Activated effector memory CD4-positive, alpha-beta T cell treated with Interleukin-2 at 50 U/mL for 16 hours (primary cell): ENCODE data around the gene SGPL1.
"Not testable (repeated sequence)": the region's sequence is repeated elsewhere in the genome, so short reads cannot be mapped to it uniquely, and the experiment has no call there.

ENCODE experiments used
- DNase-seq: peaks from one replicate; pipeline ENCODE4 v3.0.0-alpha.2; 2020

SGPL1 gene, protein sequence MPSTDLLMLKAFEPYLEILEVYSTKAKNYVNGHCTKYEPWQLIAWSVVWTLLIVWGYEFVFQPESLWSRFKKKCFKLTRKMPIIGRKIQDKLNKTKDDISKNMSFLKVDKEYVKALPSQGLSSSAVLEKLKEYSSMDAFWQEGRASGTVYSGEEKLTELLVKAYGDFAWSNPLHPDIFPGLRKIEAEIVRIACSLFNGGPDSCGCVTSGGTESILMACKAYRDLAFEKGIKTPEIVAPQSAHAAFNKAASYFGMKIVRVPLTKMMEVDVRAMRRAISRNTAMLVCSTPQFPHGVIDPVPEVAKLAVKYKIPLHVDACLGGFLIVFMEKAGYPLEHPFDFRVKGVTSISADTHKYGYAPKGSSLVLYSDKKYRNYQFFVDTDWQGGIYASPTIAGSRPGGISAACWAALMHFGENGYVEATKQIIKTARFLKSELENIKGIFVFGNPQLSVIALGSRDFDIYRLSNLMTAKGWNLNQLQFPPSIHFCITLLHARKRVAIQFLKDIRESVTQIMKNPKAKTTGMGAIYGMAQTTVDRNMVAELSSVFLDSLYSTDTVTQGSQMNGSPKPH

DNA sequence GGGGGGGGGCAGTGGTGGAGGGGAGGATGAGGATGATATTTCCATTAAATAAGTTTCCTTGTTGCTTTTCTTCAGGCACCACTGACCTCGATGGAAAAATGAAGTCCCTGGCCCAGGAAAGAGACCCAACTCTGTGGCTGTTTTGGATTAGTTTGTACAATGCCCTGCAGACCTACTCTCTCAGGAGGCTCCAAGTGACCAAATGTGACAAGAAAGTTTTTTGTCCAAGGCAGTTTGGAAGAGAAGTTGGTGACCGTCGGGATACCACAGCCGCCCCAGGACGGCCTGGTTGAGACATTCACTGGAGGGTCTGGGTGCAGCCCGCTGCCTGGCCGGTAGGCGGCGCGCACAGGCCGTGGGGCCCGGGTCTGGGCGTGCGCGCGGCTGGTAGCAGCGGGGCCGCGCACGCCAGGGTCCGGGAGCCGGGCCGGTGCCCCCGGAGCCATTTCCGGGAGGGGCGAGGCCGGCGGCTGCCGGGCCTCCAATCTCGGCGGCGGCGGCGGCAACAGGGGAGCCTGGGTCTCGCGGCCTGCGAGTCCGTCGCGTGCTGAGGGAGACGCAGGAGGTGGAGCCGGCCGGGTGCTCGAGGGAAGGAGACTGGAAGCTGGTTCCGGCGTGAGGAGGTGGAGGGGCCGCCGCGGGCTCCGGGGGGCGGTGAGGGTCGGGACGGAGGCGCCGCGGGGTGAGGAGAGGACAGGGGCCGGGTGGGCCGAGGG lies at the start of gene SGPL1:
TSS of gene SGPL1 (plus strand) at position 445 of the 716 bp plus-strand sequence. CDS start 906 bp downstream, outside the sequence.
- peak; percentile 77 for DNase-seq

DNA sequence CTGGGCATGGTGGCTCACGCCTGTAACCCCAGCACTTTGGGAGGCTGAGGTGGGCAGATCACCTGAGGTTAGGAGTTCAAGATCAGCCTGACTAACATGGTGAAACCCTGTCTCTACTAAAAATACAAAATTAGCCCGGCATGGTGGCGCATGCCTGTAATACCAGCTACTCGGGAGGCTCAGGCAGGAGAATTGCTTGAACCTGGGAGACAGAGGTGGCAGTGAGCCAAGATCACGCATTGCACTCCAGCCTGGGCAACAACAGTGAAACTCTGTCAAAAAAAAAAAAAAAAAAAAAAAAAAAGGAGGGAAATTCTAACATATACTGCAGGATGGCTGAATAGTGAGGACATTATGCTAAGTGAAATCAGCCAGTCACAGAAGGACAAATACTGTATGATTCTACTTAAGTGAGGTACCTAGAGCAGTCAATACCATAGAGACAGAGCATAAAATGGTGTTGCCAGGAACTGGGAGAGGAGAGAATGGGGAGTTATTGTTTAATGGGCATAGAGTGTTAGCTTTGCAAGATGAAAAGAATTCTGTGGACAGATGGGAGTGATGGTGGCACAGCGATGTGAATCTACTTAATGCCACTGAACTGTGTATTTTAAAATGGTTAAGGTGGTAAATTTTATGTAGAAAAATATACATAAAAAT lies 47.6 kb upstream of the SGPL1 start:
- DNase-seq, result not testable (repeated sequence)

DNA sequence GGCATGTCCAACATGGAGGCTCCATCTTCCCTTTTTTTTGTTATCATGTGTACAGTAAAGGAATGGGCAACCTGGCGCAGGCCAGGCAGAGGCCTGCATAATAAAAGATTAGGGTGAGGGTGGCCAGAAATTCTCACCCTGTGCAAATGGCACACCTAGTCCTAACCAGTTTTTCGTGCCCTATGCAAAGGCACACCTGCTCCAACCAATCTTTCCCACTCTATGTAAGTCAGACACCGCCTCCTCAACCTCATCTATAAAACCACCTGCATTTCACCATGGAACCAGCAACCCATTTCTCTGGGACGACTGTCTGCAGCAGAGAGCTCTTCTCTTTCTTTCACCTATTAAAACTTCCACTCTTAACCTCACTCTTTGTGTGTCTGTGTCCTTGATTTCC lies 46.6 kb upstream of the SGPL1 start:
- DNase-seq, result no peak

DNA sequence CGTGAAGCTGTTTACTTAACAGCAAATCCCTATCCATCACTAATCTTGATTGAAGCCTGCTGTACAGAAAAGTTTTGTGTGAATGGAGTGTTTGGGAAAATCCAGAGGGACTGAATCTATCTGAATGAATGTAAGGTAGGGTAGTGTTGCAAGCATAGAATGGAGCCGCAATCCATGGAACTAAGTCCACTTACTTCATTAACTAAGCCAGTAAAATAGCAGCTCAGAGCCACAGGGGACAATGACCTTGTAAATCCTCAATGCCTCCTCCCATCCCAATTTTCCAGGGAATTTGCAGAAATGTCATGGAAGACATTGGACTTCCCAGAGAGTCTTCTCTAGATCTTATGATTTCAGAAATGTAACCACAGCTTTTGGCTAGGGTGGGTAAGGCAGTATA lies 45.7 kb upstream of the SGPL1 start:
- no peak for DNase-seq

DNA sequence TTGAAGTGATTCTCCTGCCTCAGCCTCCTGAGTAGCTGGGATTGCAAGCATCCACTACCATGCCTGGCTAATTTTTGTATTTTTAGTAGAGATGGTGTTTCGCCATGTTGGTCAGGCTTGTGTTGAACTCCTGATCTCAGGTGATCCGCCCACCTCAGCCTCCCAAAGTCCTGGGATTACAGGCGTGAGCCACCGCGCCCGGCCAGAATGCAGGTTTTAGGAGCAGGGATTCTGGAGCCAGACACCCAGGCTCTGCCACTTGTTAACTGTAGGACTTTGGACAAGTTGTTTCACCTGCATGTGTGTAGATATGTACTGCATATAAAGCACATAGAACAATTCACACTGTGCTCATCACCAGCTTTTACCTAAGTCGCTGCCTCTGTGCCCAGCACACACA lies 45.2 kb upstream of the SGPL1 start:
- not testable (repeated sequence) for DNase-seq

DNA sequence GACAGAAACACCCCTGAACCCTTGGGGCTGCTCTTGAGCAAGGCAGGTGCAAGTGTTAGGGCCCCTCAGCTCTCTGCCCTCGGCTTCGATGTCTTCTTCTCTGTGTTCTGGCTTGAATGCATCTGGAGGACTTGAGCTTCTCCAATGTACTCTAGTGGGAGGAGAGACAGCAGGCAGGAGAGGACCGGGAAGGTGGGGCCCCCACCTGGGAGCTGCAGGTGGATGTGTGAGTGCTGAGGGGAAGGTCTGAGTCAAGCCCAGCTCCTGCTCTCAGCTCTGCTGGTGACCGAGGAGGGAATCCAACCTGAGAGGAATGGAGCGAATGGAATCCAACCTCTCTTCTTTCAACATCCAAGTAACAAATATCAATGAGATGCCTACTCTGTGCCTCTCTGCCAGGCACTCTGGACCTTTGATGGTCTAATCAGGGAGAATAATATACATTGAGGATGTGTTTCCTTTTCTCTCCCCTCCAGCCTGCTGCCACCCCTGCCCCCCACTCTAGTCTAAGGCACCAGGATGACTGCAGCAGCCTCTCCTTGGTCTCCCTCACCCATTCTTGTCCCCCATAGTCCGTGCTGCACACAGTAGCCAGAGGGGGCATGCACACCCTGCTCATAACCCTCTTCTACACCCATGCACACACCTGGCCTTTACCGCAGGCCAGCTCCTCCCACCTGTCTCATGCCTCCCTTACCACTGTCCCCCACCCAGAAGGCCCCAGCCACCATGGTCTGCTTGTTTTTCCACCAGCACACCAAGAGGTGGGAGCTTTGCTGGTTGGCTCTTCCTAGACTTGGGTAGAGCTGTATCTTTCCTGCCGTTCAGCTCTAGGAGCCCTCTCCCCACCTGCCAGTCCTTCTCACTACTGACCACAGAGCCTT lies 44.2 kb upstream of the SGPL1 start:
- no peak for DNase-seq

DNA sequence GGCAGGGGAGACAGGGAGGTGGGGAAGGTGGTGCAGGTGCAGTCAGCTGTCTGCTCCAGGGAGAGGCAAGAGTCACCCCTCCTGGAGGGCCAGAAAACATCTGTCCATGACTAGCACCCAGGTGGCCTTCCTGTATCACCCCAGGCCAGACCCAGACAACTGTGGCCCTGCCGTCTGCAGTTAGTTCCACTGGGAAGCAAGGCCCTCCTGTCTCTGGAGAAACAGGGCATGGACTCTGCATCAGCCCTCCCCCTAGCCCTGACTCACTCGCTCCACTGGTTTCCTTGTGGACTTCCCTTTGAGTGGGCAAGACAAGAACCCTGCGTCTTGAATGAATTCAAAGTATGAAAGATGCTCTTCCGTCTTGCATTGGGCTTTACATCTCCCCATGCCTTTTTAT lies 43.1 kb upstream of the SGPL1 start:
- DNase-seq, result no peak

DNA sequence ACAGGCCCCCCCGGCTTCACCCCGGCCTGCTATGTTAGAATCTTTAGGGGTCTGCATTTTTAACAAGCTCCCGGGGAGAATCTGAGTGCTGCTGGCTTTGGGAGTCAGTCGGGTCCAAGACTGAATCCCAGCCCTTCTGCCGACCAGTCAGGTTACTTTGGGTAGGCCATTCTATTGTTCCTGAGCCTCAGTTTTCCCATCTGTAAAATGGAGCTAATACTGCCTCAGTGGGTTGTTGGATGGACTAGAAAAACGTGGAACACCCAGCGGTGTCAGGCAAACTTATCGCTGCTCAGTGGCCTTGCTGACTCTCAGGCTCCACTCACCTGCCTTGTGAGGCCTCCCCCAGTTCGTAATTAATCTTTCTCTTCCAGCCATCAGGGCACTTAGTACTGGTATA lies 42.3 kb upstream of the SGPL1 start:
- no peak for DNase-seq

DNA sequence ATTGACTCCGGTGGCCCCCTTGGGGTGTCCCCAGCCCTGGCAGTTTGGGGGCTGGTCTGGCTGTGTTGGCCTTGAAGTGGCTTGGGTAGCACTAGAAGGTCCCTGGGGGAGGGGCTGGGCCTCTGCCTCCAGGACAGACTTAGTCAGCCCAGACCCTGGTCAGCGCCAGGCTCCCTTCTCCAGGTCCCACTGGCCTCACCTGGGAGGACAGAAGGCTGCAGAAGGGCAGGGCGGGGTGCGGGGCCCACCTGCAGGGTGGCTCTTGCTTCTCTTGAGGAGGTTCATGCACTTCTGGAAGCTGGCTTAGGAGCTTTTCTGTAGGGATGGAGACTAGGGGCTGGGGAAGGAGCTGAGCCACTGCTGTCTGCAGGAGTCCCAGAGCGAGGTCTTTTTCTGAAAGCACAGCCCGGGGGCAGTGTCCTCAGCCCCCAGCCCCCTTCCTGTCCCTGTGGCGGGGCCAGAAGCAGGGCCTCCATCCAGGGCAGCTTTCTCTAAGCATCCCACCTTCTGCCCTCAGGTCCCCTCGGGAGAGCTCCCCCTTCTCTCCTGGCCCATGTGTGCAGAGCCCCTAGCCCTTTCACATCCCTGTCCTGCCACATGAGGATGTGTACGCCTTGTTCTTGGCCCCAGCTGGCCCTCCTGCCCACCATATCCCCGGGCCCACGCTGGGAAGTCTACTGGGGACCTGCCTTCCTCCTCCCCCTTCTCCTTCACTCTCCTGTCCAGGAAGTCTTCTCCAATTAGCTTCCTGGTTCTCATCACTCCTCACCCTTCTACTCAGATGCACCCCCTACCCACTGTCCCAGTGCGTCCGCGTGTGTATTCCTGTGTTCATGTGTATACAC lies 41.6 kb upstream of the SGPL1 start:
- DNase-seq, result no peak

DNA sequence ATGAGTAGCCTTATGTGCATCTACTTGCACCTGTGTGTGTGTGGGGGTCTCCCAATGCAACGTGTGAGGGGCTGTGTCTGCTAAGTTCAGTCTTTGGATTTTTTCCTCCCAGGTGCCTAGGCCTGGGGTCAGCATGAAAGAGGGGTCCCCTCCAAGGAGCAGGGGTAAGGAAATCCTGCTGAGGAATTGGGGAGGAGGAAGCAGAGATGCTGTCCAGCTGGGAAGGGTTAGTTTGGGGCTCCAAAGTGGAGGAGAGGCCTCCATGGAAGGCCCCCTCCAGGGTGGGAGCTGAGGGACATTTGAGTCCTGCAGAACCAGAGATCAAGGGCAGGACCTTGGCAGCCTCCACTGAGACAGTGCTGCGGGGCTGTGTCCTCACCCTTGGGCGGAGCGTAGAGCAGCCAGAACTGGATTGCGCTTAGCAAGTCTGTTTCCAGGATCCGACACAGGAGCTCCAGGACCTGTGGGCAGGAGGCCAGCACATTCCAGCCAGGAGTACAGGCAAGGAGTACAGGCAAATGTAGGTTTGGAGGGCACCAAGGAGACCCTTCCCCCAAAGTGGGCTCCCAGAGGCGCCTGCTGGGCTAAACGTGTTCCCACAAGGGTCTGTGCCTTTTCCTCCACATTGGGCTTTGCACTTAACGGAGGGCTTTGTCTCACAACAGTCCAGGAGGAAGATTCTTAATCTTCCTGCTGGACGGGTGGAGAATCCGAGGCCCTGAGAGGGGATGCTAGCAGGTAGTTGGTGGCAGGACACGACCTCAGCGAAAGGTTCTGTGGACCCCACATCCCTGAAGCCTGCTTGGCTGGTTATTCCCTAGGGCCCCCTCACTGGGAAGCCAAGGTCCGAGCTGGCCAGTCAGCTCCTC lies 40.7 kb upstream of the SGPL1 start:
- DNase-seq, result no peak

DNA sequence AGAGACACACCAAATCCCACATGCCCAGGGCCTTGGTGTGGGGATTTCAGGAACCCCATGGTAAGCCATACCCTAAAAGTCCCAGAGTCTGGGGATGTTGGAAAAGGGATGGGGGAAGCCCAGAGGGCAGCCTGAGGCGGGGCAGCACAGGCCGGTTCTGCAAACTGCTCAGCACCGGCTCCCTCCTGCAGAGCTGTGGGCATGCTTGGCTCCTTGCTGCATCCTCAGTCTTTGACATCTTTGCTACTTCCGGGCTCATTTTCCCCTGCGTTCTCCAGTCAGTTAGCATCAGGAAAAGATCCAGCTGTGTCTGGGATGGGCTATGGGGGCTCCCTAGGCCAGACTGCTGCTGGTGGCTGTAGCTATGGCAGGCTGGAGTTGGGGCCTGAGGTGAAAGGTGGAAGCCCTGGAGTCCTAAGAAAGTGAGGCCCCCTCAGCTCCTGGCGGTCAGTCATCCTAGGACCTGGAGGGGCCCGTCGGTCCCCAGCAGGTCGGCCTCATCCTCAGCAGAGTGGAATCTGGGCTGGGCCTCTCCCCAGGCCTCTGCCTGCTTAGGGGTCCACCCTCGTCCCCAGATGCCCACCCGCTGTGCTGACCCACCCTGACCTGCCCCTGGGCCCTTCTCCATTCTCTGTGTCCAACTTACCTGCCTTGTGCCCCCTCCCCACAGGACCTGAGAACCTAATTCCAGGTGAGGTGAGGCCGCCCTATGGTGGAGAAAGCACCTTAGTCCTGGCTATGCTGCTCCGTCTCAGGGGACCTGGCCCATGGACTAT lies 39.9 kb upstream of the SGPL1 start:
- DNase-seq, result no peak

DNA sequence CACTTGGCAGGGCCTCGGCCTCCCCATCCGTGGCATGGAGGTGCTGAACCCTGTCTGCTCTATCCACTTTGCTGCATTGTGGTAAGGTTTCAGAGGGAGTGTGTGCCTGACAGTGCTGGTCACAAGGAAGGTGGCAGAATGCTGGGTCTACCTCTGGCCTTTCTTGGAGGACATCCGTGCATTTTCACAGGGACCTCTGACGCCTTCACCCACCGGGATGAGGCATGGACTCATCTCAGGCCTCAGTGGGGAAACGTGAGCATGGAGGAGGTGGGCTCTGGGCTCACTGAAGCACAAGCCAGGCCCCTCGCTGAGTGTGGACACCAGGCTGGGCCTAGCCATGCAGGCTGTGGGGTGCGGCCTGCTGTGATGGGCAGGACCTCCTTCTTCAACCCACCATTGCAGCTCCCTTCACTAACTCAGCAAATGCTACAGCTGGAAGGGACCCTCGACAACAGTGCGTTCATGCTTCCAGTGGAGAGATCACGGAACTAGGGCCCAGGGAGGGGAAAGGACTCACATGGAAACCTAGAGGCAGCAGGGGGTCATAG lies 39.2 kb upstream of the SGPL1 start:
- no peak for DNase-seq

DNA sequence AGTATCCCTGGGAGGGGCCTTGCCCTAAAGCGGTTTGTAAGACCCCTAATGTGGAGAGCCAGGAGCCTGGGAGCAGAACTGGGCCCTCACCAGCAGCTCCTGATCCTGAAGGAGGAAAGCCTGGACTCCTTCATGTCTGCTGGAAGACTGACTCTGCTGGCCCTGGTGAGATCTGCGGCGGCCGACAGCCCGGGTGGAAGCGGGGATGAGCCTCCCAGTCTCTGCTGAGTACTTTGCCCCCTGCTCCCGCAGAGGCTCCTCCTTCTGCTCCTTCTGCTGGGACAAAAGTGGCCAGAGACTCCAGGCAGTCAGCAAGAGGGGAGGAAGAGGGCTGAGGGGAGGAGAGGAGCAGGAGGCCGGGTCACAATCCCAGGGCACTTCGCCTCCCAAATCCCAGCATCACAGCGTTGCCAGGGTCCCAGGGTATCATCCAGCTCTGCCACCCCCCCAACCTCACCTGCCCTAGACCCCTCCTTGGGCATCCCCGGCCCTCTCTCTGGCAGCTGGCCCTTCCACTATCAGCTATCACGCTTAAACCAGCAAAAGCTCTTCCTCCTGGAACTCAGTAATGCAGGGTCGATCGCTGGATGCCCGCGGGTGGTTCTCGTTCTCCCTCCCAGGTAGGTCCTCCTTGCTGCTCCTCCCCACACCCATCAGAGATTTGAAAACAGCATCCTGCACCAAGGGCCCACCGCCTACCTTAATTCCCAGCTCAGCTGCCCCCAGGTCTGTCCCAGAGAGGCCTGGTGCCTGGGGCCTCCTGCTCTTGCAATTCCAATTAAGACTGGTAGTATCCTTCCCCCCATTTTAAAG lies 38.5 kb upstream of the SGPL1 start:
- no peak for DNase-seq

DNA sequence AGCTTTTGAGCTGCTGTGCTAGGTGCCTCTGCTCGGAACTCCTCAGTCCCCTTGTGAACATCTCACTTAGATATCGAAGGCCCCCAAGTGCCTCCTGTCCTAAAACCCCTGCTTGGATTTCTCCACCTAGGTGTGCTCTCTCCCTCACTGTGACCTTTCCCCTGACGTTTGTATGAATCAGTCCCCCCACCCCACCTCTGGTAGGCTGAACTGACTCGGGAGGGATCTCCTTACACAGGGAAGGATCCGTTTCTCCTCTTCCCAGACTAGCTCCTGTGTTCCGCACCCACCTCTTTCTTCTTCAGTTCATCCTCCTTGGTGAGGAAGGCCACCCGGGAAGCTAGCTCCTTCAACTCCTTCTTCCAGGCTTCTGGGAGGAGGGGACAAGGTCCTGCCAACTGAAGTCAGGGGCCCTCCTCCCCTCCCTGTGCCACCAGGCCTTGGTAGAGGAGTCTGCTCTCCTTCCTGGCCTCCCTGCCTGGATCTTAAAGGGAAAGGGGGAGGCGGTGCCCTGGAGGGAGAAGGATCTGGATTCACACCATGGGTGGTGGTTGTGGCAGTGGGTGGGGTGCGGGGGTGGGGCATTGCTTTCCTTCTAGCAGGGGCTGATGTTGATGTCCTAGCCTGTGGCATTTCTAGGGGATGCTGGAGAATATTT lies 37.4 kb upstream of the SGPL1 start:
- no peak for DNase-seq

DNA sequence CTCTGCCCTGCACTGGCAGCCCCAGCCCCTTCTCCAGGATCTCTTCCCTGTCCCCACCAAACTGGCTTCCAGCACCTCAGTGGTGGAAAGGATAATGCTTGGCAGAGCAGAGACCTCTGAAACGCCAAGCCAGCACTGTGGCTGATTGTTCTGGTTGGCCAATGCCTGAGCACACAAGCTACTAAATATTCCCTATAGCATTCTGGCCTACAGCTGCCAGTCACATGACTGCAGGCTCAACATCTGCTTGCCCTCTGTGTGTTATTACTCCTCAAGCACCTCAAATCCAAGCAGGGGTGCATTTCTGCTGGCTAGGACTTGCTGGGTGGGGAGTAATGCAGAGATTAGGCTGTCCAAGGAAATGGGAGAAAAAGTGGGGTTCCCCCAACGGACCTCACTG lies 36.7 kb upstream of the SGPL1 start:
- no peak for DNase-seq

DNA sequence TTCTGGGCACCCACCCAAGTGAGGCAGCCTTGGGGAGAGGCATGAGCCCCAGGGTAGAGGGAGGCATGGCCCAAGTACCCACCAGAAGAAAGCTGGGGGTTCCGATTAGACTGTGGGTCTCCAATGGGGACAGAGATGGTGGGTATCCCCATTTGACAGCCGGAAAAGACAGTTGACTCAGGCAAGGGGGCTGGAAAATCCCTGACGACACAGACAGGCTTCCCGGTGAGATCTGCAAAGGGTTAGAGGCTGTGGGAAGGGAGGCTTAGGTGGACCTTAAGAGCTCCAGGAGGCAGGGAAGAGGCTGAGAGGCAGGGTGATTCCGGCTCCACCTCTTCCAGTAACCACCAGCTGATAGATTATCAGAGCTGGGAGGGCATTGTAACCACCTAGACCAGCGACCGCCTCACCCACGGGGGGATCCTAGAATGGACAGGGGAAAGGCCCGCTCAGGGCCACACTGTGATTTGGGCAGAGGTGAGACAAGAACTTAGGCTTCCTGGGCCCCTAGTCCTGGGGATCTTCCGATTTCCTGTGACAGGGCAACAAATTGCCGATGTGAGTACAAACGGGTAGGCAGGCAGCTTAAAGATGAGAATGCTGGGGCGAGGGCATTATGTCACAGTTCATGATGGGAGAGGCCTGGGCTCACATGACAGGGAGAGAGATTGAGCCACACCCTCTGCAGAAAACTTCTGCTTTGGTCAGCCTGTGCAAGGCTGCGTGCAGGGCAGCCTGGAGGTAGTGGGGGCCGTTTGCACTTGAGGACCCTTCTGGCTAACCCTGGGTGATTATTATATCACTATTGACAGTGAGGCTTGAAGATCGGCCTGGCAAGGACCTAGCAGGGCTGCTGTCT lies 36.0 kb upstream of the SGPL1 start:
- DNase-seq, result no peak

DNA sequence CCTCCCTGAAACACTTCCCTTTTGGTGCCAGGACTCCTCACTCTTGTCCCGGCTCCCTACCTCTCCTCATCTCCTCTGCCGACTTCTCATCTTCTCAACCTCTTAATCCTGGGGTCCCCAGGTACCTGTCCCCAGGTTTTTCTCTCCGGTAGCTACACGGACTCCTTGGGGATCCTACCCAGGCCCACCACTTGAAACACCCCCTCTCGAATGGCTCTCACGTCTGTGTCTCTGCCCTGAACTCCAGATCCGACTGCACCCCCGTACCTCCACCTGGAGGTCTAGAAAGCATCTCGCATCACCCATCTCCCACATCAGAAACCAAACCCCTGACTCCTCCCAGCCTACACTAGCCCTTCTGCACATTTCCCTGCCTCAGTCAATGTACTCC lies 35.4 kb upstream of the SGPL1 start:
- no peak for DNase-seq
